GM23338 (cell line): ENCODE measurements around the gene SEMA3C. TPM values are rescaled to one million over a fixed set of nuclear protein-coding genes. Genes with fewer than 3 reads are reported as not detected.

Source experiments
- ATAC-seq: fragments of 200-7000 bp; cut with Tn5 transposase; 3 replicates; pipeline ENCODE4 v1.9.1; 2020
- DNase-seq: peaks from one replicate; pipeline ENCODE4 v3.0.0-alpha.2; 2015; ENCODE audit warnings: low spot score
- H2AFZ ChIP-seq: fragments of 200-600 bp; sonication (generic); 2 replicates; pipeline ENCODE4 v1.8.0; 2016; ENCODE audit warnings: antibody characterized with exemption, mild to moderate bottlenecking, moderate library complexity
- H3F3A ChIP-seq: fragments of 200-600 bp; sonication (generic); replicated peaks from 2 replicates; pipeline ENCODE4 v1.8.0; 2017; ENCODE audit warnings: antibody characterized with exemption, mixed run types, low read depth
- H3K27ac ChIP-seq: fragments of 200-600 bp; sonication (generic); 2 replicates; pipeline ENCODE4 v1.6.1; 2016; ENCODE audit warnings: low read depth
- H3K27me3 ChIP-seq: fragments of 200-600 bp; sonication (generic); 2 replicates; pipeline ENCODE4 v1.8.0; 2016; ENCODE audit warnings: mild to moderate bottlenecking, mixed run types, moderate library complexity; ENCODE audit not compliant: insufficient read depth
- H3K36me3 ChIP-seq: fragments of 200-600 bp; sonication (generic); 2 replicates; pipeline ENCODE4 v1.8.0; 2016; ENCODE audit warnings: mild to moderate bottlenecking; ENCODE audit not compliant: insufficient read depth
- H3K4me1 ChIP-seq: fragments of 200-600 bp; sonication (generic); 2 replicates; pipeline ENCODE4 v1.8.0; 2016; ENCODE audit warnings: mild to moderate bottlenecking, moderate library complexity; ENCODE audit not compliant: insufficient read depth
- H3K4me2 ChIP-seq: fragments of 200-600 bp; sonication (generic); 2 replicates; pipeline ENCODE4 v1.7.1; 2017; ENCODE audit warnings: mixed run types
- H3K4me3 ChIP-seq: fragments of 200-600 bp; sonication (generic); 2 replicates; pipeline ENCODE4 v1.6.1; 2016; ENCODE audit warnings: mixed run types
- H3K79me2 ChIP-seq: fragments of 200-600 bp; sonication (generic); replicated peaks from 2 replicates; pipeline ENCODE4 v1.8.0; 2017; ENCODE audit warnings: mild to moderate bottlenecking; ENCODE audit not compliant: insufficient read depth
- H3K9me2 ChIP-seq: fragments of 200-600 bp; sonication (generic); 2 replicates; pipeline ENCODE4 v1.8.0; 2017; ENCODE audit not compliant: insufficient read depth
- H4K20me1 ChIP-seq: fragments of 200-600 bp; sonication (generic); replicated peaks from 2 replicates; pipeline ENCODE4 v1.8.0; 2017; ENCODE audit warnings: mild to moderate bottlenecking; ENCODE audit not compliant: insufficient read depth
- H3K27ac Mint-ChIP-seq: 2 replicates; pipeline ENCODE4 v1.8.0; 2020; ENCODE audit warnings: inconsistent platforms, mild to moderate bottlenecking, moderate library complexity, mixed read lengths
- H3K27me3 Mint-ChIP-seq: 3 replicates; pipeline ENCODE4 v1.8.0; 2022; ENCODE audit warnings: low read depth, mild to moderate bottlenecking, moderate library complexity, mixed read lengths, inconsistent platforms; ENCODE audit not compliant: insufficient read depth, poor library complexity
- H3K36me3 Mint-ChIP-seq: 3 replicates; pipeline ENCODE4 v1.8.0; 2021; ENCODE audit warnings: low read depth, mild to moderate bottlenecking, inconsistent platforms, moderate library complexity, mixed read lengths
- H3K4me1 Mint-ChIP-seq: 3 replicates; pipeline ENCODE4 v1.8.0; 2020; ENCODE audit warnings: mild to moderate bottlenecking, inconsistent platforms, mixed read lengths
- H3K4me3 Mint-ChIP-seq: 3 replicates; pipeline ENCODE4 v1.8.0; 2021; ENCODE audit warnings: moderate library complexity, mild to moderate bottlenecking, inconsistent platforms, mixed read lengths
- H3K9me3 Mint-ChIP-seq: 3 replicates; pipeline ENCODE4 v1.8.0; 2020; ENCODE audit warnings: moderate library complexity, mild to moderate bottlenecking, inconsistent platforms, mixed read lengths
- EZH2 ChIP-seq: fragments of 200-600 bp; sonication (generic); IDR thresholded peaks from one replicate; pipeline ENCODE4 v1.8.0; 2017; ENCODE audit warnings: antibody characterized with exemption, mild to moderate bottlenecking, low read depth; ENCODE audit not compliant: unreplicated experiment
- JUNB ChIP-seq: IDR thresholded peaks from one replicate; pipeline ENCODE4 v1.6.1; 2016; ENCODE audit warnings: antibody characterized with exemption; ENCODE audit not compliant: unreplicated experiment
- NANOG ChIP-seq: IDR thresholded peaks from 2 replicates; pipeline ENCODE4 v1.6.1; 2016; ENCODE audit warnings: antibody characterized with exemption, borderline replicate concordance
- ZNF114 ChIP-seq: fragments of 250-450 bp; sonication (Bioruptor Pico); IDR thresholded peaks from 2 replicates; pipeline ENCODE4 v1.5.0; 2020; ENCODE audit warnings: mild to moderate bottlenecking, moderate library complexity
- ZNF462 ChIP-seq: fragments of 250-450 bp; sonication (Bioruptor Pico); IDR thresholded peaks from 2 replicates; pipeline ENCODE4 v1.5.0; 2020; ENCODE audit warnings: mild to moderate bottlenecking, moderate library complexity
- polyA plus RNA-seq: library from polyadenylated mRNA; unstranded; fragments of >200 nt; fragmentation: Nextera tagmentation; extraction: Ambion mirVana; gene quantifications from 2 replicates; pipeline ENCODE4 v1.2.1, GENCODE V29; 2016
- total RNA-seq: library from RNA; depleted of rRNA; stranded (reverse); fragments of >200 nt; shearing (Covaris generic); gene quantifications from 2 replicates; pipeline ENCODE4 v1.2.3, GENCODE V29; 2014
- TF ChIP-seq, protein P1 (sequence below), 2 experiments: fragments of 200-600 bp in 1 of 2; sonication (generic) in 1 of 2; conservative IDR thresholded peaks; 2 replicates each; pipeline versions ENCODE4 v1.5.1 to v1.6.1; 2016 to 2017; ENCODE audit warnings: antibody characterized with exemption in 2 of 2, low read depth in 2 of 2, mild to moderate bottlenecking in 2 of 2, moderate library complexity in 1 of 2
- TF ChIP-seq, protein P2 (sequence below): IDR thresholded peaks from one replicate; pipeline ENCODE4 v1.6.1; 2018; ENCODE audit warnings: antibody characterized with exemption; ENCODE audit not compliant: unreplicated experiment

The SEMA3C gene
- total and polyA plus RNA-seq, 2 experiments from 2014 or later = 1.0 to 3.5 TPM

DNA sequence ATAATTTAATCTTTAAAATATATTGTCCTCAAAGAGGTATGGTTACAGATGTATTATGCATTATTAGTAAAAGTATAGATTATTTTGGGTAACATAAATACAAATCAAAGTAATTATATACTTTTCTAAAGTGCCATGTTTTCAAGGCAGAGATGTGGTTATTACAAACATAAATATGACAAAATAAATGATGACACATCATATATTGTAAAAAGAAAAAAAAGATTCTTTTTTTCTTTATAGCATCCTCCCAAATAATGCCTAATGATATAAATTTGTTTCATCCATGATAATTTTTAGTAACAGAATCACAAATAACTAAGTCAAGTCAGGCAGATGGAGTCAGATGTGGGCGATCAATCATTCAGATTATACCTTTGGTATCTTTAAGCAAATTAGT is 29.3 kb downstream of the SEMA3C start:
- Mint-ChIP-seq H3K4me3 (no peak overlapping the region), H3K27ac (no peak overlapping the region), H3K36me3 (no peaks in the 10 kb centered on the region), H3K4me1 (0 out of 3 replicates have a peak, but pooled peaks cover under 1% of the 10 kb centered on the region), H3K9me3 (no peaks in the 10 kb centered on the region), H3K27me3 (no peaks in the 10 kb centered on the region)
- Histone ChIP-seq H3K9me2 (no peaks in the 10 kb centered on the region), H3K4me2 (no peak overlapping the region), H3K79me2 (no peaks in the 10 kb centered on the region), H3K27ac (no peak overlapping the region), H3K4me3 (no peak overlapping the region), H3K4me1 (no peaks in the 10 kb centered on the region), H3K36me3 (no peaks in the 10 kb centered on the region), H2AFZ (no peak overlapping the region), H4K20me1 (no peaks in the 10 kb centered on the region), H3F3A (no peaks in the 10 kb centered on the region), H3K27me3 (no peaks in the 10 kb centered on the region)
- TF ChIP-seq, protein P1, sequence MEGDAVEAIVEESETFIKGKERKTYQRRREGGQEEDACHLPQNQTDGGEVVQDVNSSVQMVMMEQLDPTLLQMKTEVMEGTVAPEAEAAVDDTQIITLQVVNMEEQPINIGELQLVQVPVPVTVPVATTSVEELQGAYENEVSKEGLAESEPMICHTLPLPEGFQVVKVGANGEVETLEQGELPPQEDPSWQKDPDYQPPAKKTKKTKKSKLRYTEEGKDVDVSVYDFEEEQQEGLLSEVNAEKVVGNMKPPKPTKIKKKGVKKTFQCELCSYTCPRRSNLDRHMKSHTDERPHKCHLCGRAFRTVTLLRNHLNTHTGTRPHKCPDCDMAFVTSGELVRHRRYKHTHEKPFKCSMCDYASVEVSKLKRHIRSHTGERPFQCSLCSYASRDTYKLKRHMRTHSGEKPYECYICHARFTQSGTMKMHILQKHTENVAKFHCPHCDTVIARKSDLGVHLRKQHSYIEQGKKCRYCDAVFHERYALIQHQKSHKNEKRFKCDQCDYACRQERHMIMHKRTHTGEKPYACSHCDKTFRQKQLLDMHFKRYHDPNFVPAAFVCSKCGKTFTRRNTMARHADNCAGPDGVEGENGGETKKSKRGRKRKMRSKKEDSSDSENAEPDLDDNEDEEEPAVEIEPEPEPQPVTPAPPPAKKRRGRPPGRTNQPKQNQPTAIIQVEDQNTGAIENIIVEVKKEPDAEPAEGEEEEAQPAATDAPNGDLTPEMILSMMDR (conservative IDR thresholded peaks at IDR 0.05; ENCODE audit: low read depth in 2 of 2) = no peak
- TF ChIP-seq ZNF462 (CRISPR knock-in tag) (no peak), NANOG (no peak), ZNF114 (no peak), EZH2 (no peak), JUNB (no peak)
- TF ChIP-seq, protein P2, sequence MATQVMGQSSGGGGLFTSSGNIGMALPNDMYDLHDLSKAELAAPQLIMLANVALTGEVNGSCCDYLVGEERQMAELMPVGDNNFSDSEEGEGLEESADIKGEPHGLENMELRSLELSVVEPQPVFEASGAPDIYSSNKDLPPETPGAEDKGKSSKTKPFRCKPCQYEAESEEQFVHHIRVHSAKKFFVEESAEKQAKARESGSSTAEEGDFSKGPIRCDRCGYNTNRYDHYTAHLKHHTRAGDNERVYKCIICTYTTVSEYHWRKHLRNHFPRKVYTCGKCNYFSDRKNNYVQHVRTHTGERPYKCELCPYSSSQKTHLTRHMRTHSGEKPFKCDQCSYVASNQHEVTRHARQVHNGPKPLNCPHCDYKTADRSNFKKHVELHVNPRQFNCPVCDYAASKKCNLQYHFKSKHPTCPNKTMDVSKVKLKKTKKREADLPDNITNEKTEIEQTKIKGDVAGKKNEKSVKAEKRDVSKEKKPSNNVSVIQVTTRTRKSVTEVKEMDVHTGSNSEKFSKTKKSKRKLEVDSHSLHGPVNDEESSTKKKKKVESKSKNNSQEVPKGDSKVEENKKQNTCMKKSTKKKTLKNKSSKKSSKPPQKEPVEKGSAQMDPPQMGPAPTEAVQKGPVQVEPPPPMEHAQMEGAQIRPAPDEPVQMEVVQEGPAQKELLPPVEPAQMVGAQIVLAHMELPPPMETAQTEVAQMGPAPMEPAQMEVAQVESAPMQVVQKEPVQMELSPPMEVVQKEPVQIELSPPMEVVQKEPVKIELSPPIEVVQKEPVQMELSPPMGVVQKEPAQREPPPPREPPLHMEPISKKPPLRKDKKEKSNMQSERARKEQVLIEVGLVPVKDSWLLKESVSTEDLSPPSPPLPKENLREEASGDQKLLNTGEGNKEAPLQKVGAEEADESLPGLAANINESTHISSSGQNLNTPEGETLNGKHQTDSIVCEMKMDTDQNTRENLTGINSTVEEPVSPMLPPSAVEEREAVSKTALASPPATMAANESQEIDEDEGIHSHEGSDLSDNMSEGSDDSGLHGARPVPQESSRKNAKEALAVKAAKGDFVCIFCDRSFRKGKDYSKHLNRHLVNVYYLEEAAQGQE = no peak
- ATAC-seq (no peak), DNase-seq (no peak)
